Activated naive CD4-positive, alpha-beta T cell treated with Interleukin-2 at 50 U/mL for 16 hours (primary cell): ENCODE data around the gene TRIP10.

Experiments
- DNase-seq: peaks from one replicate; pipeline ENCODE4 v3.0.0-alpha.2; 2020

The TRIP10 gene

DNA sequence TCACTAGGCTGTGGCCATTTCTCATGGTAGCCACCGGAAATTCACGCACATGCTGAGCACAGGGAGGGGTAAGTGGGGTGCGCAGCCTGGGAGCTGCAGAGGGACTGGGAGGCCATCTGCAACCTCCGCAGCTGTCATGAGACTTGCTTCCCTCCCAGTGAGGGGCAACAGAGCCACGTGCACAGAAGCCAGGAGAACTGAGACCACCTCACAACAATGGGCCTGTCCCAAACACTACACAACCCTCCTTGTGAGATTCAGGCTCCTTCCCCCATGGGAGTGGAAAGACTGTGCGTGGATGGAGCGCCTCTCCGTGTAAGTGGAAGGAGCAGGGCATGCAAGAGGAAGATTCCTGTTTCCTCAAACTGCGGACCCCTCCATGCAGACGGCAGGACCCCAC is 27.9 kb upstream of the TRIP10 start:
- DNase-seq = no peak

DNA sequence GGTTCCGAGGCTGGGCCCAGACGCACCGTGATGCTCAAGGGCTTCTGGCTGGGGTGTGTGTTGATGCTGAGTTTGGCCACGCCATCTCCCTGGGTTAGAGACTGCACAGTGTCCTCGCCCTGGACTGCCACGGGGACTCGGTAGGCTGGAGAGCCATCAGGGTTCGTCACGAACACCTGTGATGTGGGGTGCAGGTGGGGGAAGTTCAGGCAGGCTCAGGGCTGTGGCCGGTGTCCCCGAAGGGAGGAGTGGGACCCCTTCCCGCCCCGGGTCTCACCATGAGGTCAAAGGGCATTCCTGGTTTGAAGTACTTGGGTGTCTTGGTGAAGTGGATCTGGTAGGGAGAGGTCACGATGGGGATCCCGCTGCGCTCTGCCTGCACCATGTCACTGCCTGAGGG is 27.2 kb upstream of the TRIP10 start:
- DNase-seq = no peak

GRCh38 chr19:6712692-6713670 is 26.5 kb upstream of the TRIP10 start:
- DNase-seq = no peak

- DNase-seq = no peak
Measured at GRCh38 chr19:6713773-6714692, 25.4 kb upstream of the TRIP10 start.

- no peak for DNase-seq
Measured at GRCh38 chr19:6714749-6715555, 24.5 kb upstream of the TRIP10 start.

DNA sequence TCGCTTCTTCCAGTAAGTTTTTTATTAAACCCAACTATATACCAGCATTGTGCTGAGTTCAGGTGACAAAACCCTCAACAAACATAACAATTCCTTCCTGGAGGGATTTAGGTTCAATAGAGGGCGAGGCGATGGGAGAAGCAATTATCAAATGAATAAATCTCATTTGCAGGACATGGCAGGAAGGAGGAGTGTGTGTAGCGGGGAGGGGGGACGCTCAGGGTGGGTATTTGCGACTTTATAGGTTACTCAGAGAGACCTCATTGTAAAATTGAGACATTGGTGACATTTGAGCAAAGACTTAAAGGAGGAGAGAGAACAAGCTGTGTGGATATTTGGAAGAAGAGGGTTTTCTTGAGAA is 22.9 kb upstream of the TRIP10 start:
- no peak for DNase-seq

- no peak for DNase-seq
Measured at GRCh38 chr19:6717036-6717435, 22.4 kb upstream of the TRIP10 start.

DNA sequence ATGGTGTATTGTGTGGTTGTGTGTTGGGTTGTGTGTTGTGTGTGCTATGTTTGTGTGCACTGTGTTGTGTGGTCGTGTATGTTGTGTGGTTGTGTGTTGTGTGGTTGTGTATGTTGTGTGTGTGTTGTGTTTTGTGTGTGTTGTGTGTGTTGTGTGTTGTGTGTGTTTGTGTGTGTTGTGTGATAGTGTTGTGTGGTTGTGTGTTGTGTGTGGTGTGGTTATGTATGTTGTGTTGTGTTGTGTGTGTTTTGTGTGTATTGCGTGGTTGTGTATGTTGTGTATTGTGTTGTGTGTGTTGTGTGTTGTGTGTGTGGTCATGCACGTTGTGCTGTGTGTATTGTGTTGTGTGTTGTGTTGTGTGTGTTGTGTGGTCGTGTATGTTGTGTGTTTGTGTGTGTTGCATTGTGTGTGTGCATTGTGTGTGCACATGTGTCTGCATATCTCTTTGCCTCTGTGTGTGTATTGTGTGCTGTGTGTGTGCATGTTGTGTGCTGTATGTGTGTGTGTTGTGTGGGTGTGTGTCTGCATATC is 22.0 kb upstream of the TRIP10 start:
- no peak for DNase-seq

GRCh38 chr19:6718111-6718740 is 21.3 kb upstream of the TRIP10 start:
- DNase-seq = no peak

DNA sequence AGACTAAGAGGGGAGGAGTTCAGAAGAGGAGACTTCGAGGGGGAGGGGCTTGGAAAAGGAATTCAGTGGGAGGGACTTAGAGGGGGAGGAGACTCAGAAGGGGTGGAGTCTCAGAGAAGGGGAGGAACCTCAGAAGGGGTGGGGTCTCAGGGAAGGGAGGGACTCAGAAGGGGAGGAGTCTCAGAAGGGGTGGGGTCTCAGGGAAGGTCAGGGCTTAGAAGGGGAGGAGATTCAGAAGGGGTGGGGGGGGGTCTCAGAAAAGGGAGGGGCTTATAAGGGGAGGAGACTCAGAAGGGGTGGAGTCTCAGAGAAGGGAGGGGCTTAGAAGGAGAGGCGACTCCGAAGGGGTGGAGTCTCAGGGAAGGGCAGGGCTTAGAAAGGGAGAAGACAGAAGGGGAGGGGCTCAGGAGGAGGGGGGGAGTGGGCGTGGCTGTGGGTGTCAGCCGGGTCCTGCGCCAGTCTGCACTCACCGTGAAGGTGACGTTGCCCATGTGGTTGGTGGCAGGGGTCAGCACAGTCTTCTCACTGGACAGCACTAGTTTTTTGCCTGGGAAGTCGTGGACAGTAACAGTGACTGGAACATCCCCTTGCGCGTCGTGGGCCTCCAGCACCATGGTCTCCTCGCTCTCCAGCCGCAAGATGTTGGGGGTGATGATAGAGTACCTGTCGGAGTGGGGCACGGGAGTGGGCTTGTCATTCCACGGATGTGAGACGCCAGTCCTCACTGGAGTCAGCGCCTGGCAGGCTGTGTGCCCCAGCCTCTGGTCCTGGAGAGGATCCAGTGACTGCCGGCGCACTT is 20.5 kb upstream of the TRIP10 start:
- DNase-seq = peak; percentile 25

GRCh38 chr19:6719540-6719861 is 20.0 kb upstream of the TRIP10 start:
- DNase-seq = no peak

- DNase-seq = no peak
Measured at GRCh38 chr19:6719992-6720368, 19.5 kb upstream of the TRIP10 start.

- no peak for DNase-seq
Measured at GRCh38 chr19:6720369-6721137, 18.9 kb upstream of the TRIP10 start, which contains the start of gene C3. TSS of gene C3 (minus strand) at chr19:6720650. CDS start at chr19:6720589, 61 bp downstream.

- DNase-seq = no peak
Measured at GRCh38 chr19:6721138-6721474, 18.4 kb upstream of the TRIP10 start.

DNA sequence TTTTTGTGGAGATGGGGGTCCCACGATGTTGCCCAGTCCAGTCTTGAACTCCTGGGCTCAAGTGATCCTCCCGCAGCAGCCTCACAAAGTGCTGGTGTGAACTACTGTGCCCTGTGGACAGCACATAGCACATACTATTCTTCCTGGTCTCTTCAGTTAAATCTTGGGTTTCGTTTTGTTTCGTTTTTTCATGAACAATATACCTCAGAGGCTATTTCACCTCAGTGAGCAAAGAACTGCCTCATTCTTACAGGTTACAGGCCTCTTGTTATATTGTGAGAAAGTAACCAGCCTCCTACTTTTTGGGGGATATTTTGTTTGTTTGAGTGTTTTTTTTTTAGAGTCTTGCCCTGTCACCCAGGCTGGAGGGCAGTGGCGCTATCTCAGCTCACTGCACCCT is 17.7 kb upstream of the TRIP10 start:
- no peak for DNase-seq

- no peak for DNase-seq
Measured at GRCh38 chr19:6723108-6723618, 16.3 kb upstream of the TRIP10 start.

DNA sequence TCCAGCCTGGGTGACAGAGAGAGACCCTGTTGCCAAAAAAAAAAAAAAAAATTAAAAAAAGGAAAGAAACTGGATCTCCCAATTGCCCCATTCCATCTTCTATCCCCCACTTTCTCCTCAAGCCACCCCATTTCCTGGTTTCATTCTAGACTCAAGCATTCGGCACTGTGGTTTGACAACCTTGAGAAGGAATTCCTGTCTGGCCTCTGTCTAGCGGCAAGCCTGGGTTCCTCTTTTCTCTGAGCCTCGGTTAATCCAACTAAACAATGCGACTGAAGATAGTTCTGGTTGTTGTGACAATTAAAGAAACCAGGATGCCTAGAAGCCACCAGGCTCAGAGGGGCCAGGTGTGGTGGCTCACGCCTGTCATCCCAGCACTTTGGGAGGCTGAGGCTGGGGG is 15.7 kb upstream of the TRIP10 start:
- no peak for DNase-seq

DNA sequence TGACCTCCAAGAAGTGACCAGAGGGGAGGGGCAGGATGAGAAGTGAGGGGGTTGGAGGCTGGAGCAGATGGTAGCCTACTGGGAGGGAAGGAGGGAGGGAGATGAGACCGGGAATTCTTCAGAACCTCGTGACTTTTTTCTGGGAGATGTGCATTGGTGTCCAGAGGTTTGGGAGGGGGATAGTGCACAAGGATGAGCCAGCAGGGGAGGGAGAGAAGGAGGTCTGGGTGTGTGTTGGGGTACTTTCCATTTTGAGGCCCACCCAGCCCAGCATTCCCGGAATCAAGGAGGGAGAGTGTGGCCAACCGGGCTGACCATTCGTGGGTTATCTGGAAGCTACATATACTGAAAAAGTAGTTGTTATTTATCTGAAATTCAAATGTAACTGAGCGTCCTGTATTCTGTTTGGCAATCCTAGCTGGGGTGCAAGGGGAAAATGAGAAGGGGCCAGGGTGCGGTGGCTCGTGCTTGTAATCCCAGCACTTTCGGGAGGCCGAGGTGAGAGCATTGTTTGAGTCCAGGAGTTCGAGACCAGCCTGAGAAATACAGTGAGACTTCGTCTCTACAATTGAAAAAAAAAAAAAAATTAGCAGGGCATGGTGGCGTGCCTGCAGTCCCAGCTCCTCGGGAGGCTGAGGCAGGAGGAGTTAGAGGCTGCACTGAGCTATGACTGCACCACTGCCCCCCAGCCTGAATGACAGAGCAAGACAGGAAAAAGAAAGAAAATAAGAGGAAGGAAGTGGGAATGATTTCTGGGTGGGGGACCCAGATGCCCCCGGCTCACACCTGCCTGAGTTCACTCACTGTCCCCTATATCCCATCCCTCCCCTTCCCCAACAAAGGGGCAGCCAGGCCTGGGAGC is 14.6 kb upstream of the TRIP10 start:
- no peak for DNase-seq

GRCh38 chr19:6725513-6726231 is 13.8 kb upstream of the TRIP10 start:
- DNase-seq = no peak
